ENCODE measurements around the gene IQCE. TPM values are rescaled to one million over a fixed set of nuclear protein-coding genes. Genes with fewer than 3 reads are reported as not detected.
A peak's percentile ranks its signal among the peaks of the same experiment; 100 is the strongest.

IQCE gene
- total and polyA plus RNA-seq, 10 of the 15 experiments (the other 5 are each of a cell fraction or from before 2014, with no cell fraction given) = 0.37 to 8.1 (median 3.7) TPM

DNA sequence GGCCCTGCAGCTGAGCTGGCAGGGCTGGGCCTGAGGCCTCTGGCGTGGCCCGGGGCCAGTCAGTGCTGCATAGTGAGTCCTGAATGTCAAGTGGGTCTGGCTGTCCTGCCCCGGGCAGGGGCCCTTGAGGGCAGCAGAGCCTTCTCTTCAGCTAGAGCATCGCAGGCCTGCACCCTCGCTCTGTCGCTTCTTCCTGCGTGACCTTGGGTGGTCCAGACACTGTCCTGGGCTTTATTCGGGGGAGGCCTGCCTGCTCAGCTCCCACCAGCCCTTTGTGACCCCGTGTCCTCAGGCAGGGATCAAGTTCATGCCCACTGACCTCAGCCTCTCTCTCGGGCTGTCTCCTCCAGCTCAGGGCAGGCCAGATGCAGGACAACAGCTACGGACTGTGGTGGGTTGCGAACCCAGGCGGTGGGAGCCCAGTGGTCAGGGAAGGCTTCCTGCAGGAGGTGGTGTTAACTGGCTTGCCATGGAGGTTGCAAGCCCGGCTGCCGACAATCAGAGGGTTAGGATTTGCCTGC is 76.4 kb downstream of the IQCE start:
- H3K9ac ChIP-seq (ENCODE audit: control insufficient read depth, insufficient read depth, low read length) = no peak overlapping the region
- DNase-seq (ENCODE audit: low read depth, low spot score) (no peak), ATAC-seq (no peak), FAIRE-seq (no peak)
- intact Hi-C loops (cut with micrococcal nuclease; ENCODE audit: unreplicated experiment) = no loop called here
- no peaks in the 10 kb centered on the region; a peak in 1 of 4 replicates for H3K36me3 ChIP-seq (ENCODE audit: control insufficient read depth in 2 of 2, insufficient read depth in 2 of 2, low read length in 1 of 2)
- no peak overlapping the region for H3K4me3 ChIP-seq
- H4K20me1 ChIP-seq (ENCODE audit: control insufficient read depth, insufficient read depth) = no peaks in the 10 kb centered on the region
- peaks cover 24% of the 10 kb centered on the region for H3K79me2 ChIP-seq (ENCODE audit: control insufficient read depth, insufficient read depth, low read length)
- no peak overlapping the region for H3K27ac ChIP-seq (ENCODE audit: control insufficient read depth, insufficient read depth)
- no peak overlapping the region for H2AFZ ChIP-seq (ENCODE audit: control insufficient read depth, low read depth, low read length)
- in situ Hi-C loops (cut with MboI) = no loop called here
- SMC1A ChIA-PET (ENCODE audit: uncharacterized antibody, unreplicated experiment) = interaction anchor here (0.8 to 1.7 kb wide), 2 partner anchors 63 to 75 kb away, joined by 3 to 5 read pairs; no protein-coding TSS in a partner anchor
- H3K4me1 ChIP-seq (ENCODE audit: control insufficient read depth, insufficient read depth, low read length) = peaks cover 22% of the 10 kb centered on the region
- CTCF ChIA-PET = interaction anchor here (0.6 kb wide), 2 partner anchors 10 to 18 kb away, joined by 3 read pairs; no protein-coding TSS in a partner anchor
- POLR2A ChIA-PET = interaction anchor here (1.7 kb wide), 1 partner anchor 64 kb away, joined by 5 read pairs; no protein-coding TSS in a partner anchor
- peak overlapping the region; percentile 7; the same call in 1 of the 2 replicates for H3K4me2 ChIP-seq (ENCODE audit: control insufficient read depth, insufficient read depth)
- BruUV-seq (replicated peaks) = no TSS peak
- H3K27me3 ChIP-seq (replicated peaks in 1 of 2; ENCODE audit: control insufficient read depth in 2 of 2, insufficient read depth in 2 of 2, low read length in 1 of 2) = no peaks in the 10 kb centered on the region
- RAD21 ChIA-PET (ENCODE audit: unreplicated experiment) = no interaction called here
- WGBS (ENCODE audit: insufficient coverage, insufficient replicate concordance, low lambda C conversion rate, missing lambda C conversion rate) = 78% methylated on average over 9 of the region's 15 CpGs
- no peaks in the 10 kb centered on the region for H3K9me3 ChIP-seq (replicated peaks; ENCODE audit: control insufficient read depth, insufficient read depth, low read length)
- TF ChIP-seq ASH2L (IDR thresholded peaks at IDR 0.05; ENCODE audit: borderline replicate concordance, low read depth) (no peak), PKNOX1 (IDR thresholded peaks at IDR 0.05) (no peak), ZBTB40 (IDR thresholded peaks at IDR 0.05; ENCODE audit: borderline replicate concordance) (no peak), POLR2AphosphoS5 (IDR thresholded peaks at IDR 0.05; ENCODE audit: low read length) (no peak), GABPA (IDR thresholded peaks at IDR 0.05; ENCODE audit: low read depth) (no peak), ESRRA (IDR thresholded peaks at IDR 0.05; ENCODE audit: low read length) (no peak), SIX5 (IDR thresholded peaks at IDR 0.05; ENCODE audit: low read depth, low read length, severe bottlenecking) (no peak), TCF7 (IDR thresholded peaks at IDR 0.05; ENCODE audit: borderline replicate concordance) (no peak)
- TF ChIP-seq, protein P1, sequence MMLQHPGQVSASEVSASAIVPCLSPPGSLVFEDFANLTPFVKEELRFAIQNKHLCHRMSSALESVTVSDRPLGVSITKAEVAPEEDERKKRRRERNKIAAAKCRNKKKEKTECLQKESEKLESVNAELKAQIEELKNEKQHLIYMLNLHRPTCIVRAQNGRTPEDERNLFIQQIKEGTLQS (IDR thresholded peaks at IDR 0.05; ENCODE audit: borderline replicate concordance, extremely low read depth, low read depth, low read length) = no peak
- TF ChIP-seq, protein P2, sequence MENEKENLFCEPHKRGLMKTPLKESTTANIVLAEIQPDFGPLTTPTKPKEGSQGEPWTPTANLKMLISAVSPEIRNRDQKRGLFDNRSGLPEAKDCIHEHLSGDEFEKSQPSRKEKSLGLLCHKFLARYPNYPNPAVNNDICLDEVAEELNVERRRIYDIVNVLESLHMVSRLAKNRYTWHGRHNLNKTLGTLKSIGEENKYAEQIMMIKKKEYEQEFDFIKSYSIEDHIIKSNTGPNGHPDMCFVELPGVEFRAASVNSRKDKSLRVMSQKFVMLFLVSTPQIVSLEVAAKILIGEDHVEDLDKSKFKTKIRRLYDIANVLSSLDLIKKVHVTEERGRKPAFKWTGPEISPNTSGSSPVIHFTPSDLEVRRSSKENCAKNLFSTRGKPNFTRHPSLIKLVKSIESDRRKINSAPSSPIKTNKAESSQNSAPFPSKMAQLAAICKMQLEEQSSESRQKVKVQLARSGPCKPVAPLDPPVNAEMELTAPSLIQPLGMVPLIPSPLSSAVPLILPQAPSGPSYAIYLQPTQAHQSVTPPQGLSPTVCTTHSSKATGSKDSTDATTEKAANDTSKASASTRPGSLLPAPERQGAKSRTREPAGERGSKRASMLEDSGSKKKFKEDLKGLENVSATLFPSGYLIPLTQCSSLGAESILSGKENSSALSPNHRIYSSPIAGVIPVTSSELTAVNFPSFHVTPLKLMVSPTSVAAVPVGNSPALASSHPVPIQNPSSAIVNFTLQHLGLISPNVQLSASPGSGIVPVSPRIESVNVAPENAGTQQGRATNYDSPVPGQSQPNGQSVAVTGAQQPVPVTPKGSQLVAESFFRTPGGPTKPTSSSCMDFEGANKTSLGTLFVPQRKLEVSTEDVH (IDR thresholded peaks at IDR 0.05; ENCODE audit: low read depth, partially characterized antibody) = no peak
- TF ChIP-seq, protein P3, sequence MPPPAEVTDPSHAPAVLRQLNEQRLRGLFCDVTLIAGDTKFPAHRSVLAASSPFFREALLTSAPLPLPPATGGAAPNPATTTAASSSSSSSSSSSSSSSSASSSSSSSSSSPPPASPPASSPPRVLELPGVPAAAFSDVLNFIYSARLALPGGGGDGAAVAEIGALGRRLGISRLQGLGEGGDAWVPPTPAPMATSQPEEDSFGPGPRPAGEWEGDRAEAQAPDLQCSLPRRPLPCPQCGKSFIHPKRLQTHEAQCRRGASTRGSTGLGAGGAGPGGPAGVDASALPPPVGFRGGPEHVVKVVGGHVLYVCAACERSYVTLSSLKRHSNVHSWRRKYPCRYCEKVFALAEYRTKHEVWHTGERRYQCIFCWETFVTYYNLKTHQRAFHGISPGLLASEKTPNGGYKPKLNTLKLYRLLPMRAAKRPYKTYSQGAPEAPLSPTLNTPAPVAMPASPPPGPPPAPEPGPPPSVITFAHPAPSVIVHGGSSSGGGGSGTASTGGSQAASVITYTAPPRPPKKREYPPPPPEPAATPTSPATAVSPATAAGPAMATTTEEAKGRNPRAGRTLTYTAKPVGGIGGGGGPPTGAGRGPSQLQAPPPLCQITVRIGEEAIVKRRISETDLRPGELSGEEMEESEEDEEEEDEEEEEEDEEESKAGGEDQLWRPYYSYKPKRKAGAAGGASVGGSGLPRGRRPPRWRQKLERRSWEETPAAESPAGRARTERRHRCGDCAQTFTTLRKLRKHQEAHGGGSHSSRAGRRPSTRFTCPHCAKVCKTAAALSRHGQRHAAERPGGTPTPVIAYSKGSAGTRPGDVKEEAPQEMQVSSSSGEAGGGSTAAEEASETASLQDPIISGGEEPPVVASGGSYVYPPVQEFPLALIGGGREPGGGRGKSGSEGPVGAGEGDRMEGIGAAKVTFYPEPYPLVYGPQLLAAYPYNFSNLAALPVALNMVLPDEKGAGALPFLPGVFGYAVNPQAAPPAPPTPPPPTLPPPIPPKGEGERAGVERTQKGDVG (CRISPR knock-in tag; IDR thresholded peaks at IDR 0.05) = no peak
